Measurements from ENCODE around the gene GRM4. TPM values are rescaled to one million over a fixed set of nuclear protein-coding genes. Genes with fewer than 3 reads are reported as not detected.

The GRM4 gene
- total and polyA plus RNA-seq, 9 of the 15 experiments (the other 6 are each of a cell fraction or from before 2014, with no cell fraction given): 0.18 TPM; not detected in 8

- H3K27ac ChIP-seq (ENCODE audit: extremely low read depth, low read depth, low read length): no peak overlapping the region
- BruUV-seq (replicated peaks): no TSS peak
- H3K4me1 ChIP-seq (replicated peaks in 1 of 2; ENCODE audit: control insufficient read depth in 2 of 2, insufficient read depth in 2 of 2, low read length in 2 of 2): 0 out of 5 replicates have a peak, but pooled peaks cover 0 to 3% of the 10 kb centered on the region in 2 experiments
- TF ChIP-seq KDM5B (IDR thresholded peaks at IDR 0.05; ENCODE audit: insufficient replicate concordance, low read depth, low read length) (no peak), ELF4 (CRISPR knock-in tag; IDR thresholded peaks at IDR 0.05) (no peak), NKRF (IDR thresholded peaks at IDR 0.05; ENCODE audit: borderline replicate concordance) (no peak)
- no peak overlapping the region for H3K4me2 ChIP-seq (ENCODE audit: insufficient read depth, low read length)
- POLR2A ChIA-PET: no interaction called here
- H4K20me1 ChIP-seq (replicated peaks; ENCODE audit: control insufficient read depth, insufficient read depth, low read length): no peaks in the 10 kb centered on the region; the same call in 1 of the 2 replicates
- no peaks in the 10 kb centered on the region for H3K79me2 ChIP-seq (ENCODE audit: control insufficient read depth, insufficient read depth, low read length)
- no peak for DNase-seq (ENCODE audit: extremely low read depth in 1 of 4, low spot score in 3 of 4)
- no peak overlapping the region for H3K9ac ChIP-seq (ENCODE audit: insufficient read depth in 1 of 2, low read depth in 2 of 2, low read length in 2 of 2)
- no peak for FAIRE-seq
- peaks cover 23 to 59% of the 10 kb centered on the region in 2 experiments for H3K27me3 ChIP-seq (ENCODE audit: control insufficient read depth in 2 of 2, insufficient read depth in 2 of 2, low read length in 2 of 2)
- no peak overlapping the region for H2AFZ ChIP-seq (ENCODE audit: low read depth, low read length)
- no peak for ATAC-seq
- no peak overlapping the region for H3K4me3 ChIP-seq
- CTCF ChIA-PET (ENCODE audit: low intra/inter-chr PET ratio): no interaction called here
- H3K9me3 ChIP-seq (replicated peaks; ENCODE audit: control insufficient read depth, insufficient read depth, low read depth, low read length): 0 out of 2 replicates have a peak, but pooled peaks cover 3% of the 10 kb centered on the region
- intact Hi-C loops (cut with micrococcal nuclease): no loop called here
- H3K9me1 ChIP-seq (ENCODE audit: control insufficient read depth, insufficient read depth, low read length): no peaks in the 10 kb centered on the region
- in situ Hi-C loops (cut with MboI): loop anchor here (10.0 kb wide), 1 partner anchor 419 kb away; the partner anchor contains the start of gene BAK1
- no peaks in the 10 kb centered on the region for H3K36me3 ChIP-seq (ENCODE audit: control insufficient read depth, insufficient read depth, low read length)
These were observed 141.9 kb downstream of the GRM4 start for GRCh38 chr6:34003962-34004361.
